ENCODE measurements around the gene SAMD3. TPM values are rescaled to one million over a fixed set of nuclear protein-coding genes. Genes with fewer than 3 reads are reported as not detected.
A peak's percentile ranks its signal among the peaks of the same experiment; 100 is the strongest.

Gene SAMD3
- total and polyA plus RNA-seq, 2 of the 4 experiments (the other 2 are of a cell fraction), result 3.0 to 3.9 TPM

DNA sequence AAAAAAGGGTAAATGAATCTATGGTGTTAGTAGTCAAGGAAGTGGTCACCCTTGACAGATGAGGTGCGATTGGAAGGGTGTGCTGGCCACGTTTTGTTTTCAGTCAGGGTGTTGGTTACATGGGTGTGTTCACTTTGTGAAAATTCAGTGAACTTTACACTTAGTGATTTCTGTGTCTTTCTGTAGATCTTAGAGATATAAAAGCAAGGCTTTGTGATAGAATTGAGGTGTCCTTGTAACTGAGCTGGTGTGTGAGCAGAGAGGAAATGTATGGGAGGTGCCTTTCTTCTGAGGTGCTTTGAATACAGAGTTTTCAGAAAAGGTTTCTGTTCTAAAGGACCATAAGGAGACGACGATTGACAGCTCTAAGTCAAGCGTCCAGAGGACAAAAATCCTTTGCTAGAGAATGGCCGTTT, 90.5 kb downstream of the SAMD3 start:
- H3K9me3 ChIP-seq (ENCODE audit: control insufficient read depth, insufficient read depth, low read length), result no peaks in the 10 kb centered on the region
- peaks cover 2% of the 10 kb centered on the region; the same call in 1 of the 2 replicates for H3K36me3 ChIP-seq (ENCODE audit: control insufficient read depth, insufficient read depth, low read length)
- CTCF ChIA-PET, result no interaction called here
- no peaks in the 10 kb centered on the region for H3K27me3 ChIP-seq (ENCODE audit: control insufficient read depth, insufficient read depth, low read length)
- 0 out of 2 replicates have a peak overlapping the region, but pooled peaks have one; percentile 15 for H3K14ac ChIP-seq (replicated peaks; ENCODE audit: low read depth, low read length)
- H3K4me3 ChIP-seq (ENCODE audit: insufficient read depth, low read depth, low read length), result no peak overlapping the region
- H3K18ac ChIP-seq (ENCODE audit: low read depth, low read length), result no peak overlapping the region
- no peak overlapping the region for H2AFZ ChIP-seq (replicated peaks; ENCODE audit: low read length, poor library complexity)
- H3K4ac ChIP-seq (ENCODE audit: low read depth, low read length), result no peak overlapping the region
- H2BK20ac ChIP-seq (ENCODE audit: low read depth, low read length), result no peak overlapping the region
- POLR2A ChIA-PET (ENCODE audit: unreplicated experiment), result no interaction called here
- no peak overlapping the region for H3K4me2 ChIP-seq (ENCODE audit: low read depth, low read length)
- H3K79me1 ChIP-seq (ENCODE audit: low read depth in 1 of 2, low read length in 2 of 2), result 0 out of 4 replicates have a peak, but pooled peaks cover 0 to 3% of the 10 kb centered on the region in 2 experiments
- intact Hi-C loops (cut with micrococcal nuclease) (no loop called here), dilution Hi-C loops (cut with HindIII; ENCODE audit: low sequenced_read_pairs, unreplicated experiment) (no loop called here), in situ Hi-C loops (cut with MboI; ENCODE audit: low sequenced_read_pairs) (no loop called here)
- H3K23ac ChIP-seq (ENCODE audit: low read depth, low read length), result no peak overlapping the region
- H3K4me1 ChIP-seq (ENCODE audit: control insufficient read depth, insufficient read depth, low read length), result peaks cover 5% of the 10 kb centered on the region; the same call in 1 of the 2 replicates
- no TSS peak for BruUV-seq (replicated peaks)
- no peak overlapping the region for H4K8ac ChIP-seq (ENCODE audit: low read depth in 2 of 2, low read length in 2 of 2)
- H2BK120ac ChIP-seq (ENCODE audit: low read depth, low read length), result no peak overlapping the region
- no peak overlapping the region for H4K5ac ChIP-seq (ENCODE audit: low read depth, low read length)
- H2BK5ac ChIP-seq (ENCODE audit: low read depth, low read length, poor library complexity, severe bottlenecking), result no peak overlapping the region
- no peak overlapping the region for H2BK15ac ChIP-seq (ENCODE audit: low read depth, low read length)
- H3K9ac ChIP-seq (ENCODE audit: low read depth, low read length), result no peak overlapping the region
- H3K9me1 ChIP-seq (ENCODE audit: insufficient read depth, low read length), result no peaks in the 10 kb centered on the region
- no CpG with 5 or more reads among the region's 6 CpGs for WGBS, 2 experiments (ENCODE audit: extremely low coverage in 2 of 2, insufficient read length in 1 of 2)
- no peak overlapping the region for H2AK5ac ChIP-seq (ENCODE audit: low read depth, low read length)
- DNase-seq (no peak), ATAC-seq (ENCODE audit: low read depth) (no peak)
- H2AK9ac ChIP-seq (replicated peaks; ENCODE audit: low read depth, low read length, poor library complexity), result no peak overlapping the region
- no peaks in the 10 kb centered on the region for H4K20me1 ChIP-seq (ENCODE audit: insufficient read depth, low read length)
- H3K27ac ChIP-seq (ENCODE audit: insufficient read depth, low read length), result no peak overlapping the region
- H4K91ac ChIP-seq (ENCODE audit: insufficient read depth, low read depth, low read length), result no peak overlapping the region
- TF ChIP-seq, protein P1, sequence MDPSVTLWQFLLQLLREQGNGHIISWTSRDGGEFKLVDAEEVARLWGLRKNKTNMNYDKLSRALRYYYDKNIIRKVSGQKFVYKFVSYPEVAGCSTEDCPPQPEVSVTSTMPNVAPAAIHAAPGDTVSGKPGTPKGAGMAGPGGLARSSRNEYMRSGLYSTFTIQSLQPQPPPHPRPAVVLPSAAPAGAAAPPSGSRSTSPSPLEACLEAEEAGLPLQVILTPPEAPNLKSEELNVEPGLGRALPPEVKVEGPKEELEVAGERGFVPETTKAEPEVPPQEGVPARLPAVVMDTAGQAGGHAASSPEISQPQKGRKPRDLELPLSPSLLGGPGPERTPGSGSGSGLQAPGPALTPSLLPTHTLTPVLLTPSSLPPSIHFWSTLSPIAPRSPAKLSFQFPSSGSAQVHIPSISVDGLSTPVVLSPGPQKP (IDR thresholded peaks at IDR 0.05; ENCODE audit: borderline replicate concordance, low read depth, low read length), result no peak
- TF ChIP-seq FOS (IDR thresholded peaks at IDR 0.05; ENCODE audit: low read depth, low read length) (no peak), SMC3 (IDR thresholded peaks at IDR 0.05; ENCODE audit: low read depth, low read length) (no peak), RAD21 (IDR thresholded peaks at IDR 0.05; ENCODE audit: low read length) (no peak), MAFK (IDR thresholded peaks at IDR 0.05; ENCODE audit: low read depth, low read length) (no peak), RCOR1 (IDR thresholded peaks at IDR 0.05; ENCODE audit: insufficient replicate concordance, low read length) (no peak), NFE2L2 (IDR thresholded peaks at IDR 0.05; ENCODE audit: low read depth, low read length) (no peak), MAZ (IDR thresholded peaks at IDR 0.05; ENCODE audit: borderline replicate concordance, low read depth, low read length) (no peak), POLR2A (IDR thresholded peaks at IDR 0.05; ENCODE audit: low read depth, low read length) (no peak), CEBPB (IDR thresholded peaks at IDR 0.05; ENCODE audit: low read depth, low read length) (no peak), RFX5 (IDR thresholded peaks at IDR 0.05; ENCODE audit: low read depth, low read length) (no peak)
- TF ChIP-seq, protein P2, sequence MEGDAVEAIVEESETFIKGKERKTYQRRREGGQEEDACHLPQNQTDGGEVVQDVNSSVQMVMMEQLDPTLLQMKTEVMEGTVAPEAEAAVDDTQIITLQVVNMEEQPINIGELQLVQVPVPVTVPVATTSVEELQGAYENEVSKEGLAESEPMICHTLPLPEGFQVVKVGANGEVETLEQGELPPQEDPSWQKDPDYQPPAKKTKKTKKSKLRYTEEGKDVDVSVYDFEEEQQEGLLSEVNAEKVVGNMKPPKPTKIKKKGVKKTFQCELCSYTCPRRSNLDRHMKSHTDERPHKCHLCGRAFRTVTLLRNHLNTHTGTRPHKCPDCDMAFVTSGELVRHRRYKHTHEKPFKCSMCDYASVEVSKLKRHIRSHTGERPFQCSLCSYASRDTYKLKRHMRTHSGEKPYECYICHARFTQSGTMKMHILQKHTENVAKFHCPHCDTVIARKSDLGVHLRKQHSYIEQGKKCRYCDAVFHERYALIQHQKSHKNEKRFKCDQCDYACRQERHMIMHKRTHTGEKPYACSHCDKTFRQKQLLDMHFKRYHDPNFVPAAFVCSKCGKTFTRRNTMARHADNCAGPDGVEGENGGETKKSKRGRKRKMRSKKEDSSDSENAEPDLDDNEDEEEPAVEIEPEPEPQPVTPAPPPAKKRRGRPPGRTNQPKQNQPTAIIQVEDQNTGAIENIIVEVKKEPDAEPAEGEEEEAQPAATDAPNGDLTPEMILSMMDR (conservative IDR thresholded peaks at IDR 0.05; ENCODE audit: low read depth, low read length), result no peak
- TF ChIP-seq, protein P3, sequence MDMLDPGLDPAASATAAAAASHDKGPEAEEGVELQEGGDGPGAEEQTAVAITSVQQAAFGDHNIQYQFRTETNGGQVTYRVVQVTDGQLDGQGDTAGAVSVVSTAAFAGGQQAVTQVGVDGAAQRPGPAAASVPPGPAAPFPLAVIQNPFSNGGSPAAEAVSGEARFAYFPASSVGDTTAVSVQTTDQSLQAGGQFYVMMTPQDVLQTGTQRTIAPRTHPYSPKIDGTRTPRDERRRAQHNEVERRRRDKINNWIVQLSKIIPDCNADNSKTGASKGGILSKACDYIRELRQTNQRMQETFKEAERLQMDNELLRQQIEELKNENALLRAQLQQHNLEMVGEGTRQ (IDR thresholded peaks at IDR 0.05; ENCODE audit: low read depth, low read length), result no peak
- H3K56ac ChIP-seq (ENCODE audit: extremely low read depth, insufficient read depth, low read length), result no peak overlapping the region
